Measurements from ENCODE around the gene SNTG2.
"Not testable (repeated sequence)": the region's sequence is repeated elsewhere in the genome, so short reads cannot be mapped to it uniquely, and the experiment has no call there.

SNTG2 gene

DNA sequence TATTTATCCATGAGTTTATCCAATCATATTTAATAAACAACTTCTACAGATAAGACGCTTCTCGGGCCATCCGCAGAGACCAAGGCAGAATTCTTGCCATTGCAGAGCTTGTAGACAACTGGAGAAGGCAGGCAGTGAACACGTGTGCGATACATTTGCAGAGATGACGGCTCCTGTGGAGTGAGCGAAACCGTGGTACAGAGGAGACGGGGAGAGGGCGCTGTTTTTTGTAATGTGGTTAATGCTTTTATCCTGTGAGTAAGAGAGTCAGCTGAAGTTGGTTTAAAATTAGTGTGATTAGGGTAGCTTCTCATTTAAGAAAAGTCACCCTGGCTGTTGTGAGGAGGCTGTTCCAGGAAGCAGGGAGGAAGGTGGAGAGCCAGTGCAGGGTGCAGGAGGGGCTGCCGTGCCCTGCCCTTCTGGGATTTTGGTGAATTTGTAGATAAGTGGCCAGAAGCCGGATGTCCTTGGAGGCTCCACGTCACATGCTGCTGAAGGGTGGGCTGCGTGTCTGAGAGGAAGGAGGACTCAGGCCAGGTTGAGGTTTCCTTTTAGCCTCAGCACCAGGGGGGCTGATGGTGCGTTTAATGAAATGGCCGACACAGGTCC, 151.4 kb downstream of the SNTG2 start:
- no peak for DNase-seq

DNA sequence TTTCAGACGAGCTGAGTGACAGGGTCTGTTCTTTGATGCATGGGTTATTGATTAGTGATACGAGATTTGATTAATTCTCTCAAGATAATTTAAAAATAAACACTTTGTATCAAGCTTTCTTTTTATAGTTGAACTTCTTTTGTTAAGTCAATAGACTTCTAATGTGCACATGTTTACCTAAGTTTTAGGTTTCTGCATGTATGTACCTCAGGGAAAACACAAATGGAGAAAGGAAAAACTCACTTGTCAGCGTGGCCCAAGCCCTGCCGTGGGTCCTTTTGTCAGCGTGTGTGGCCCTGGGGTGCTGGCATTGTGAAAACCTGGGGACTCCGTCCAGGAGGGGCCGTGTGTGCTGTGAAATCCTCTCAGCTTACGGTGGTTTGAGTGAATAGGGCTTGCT, 153.7 kb downstream of the SNTG2 start:
- no peak for DNase-seq

DNA sequence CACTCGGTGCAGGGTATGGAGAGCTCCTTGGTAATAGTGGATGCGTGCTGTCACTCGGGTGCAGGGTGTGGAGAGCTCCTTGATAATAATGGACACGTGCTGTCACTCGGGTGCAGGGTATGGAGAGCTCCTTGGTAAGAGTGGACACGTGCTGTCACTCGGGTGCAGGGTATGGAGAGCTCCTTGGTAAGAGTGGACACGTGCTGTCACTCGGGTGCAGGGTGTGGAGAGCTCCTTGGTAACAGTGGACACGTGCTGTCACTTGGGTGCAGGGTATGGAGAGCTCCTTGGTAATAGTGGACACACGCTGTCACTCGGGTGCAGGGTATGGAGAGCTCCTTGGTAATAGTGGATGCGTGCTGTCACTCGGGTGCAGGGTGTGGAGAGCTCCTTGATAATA, 155.7 kb downstream of the SNTG2 start:
- not testable (repeated sequence) for DNase-seq

DNA sequence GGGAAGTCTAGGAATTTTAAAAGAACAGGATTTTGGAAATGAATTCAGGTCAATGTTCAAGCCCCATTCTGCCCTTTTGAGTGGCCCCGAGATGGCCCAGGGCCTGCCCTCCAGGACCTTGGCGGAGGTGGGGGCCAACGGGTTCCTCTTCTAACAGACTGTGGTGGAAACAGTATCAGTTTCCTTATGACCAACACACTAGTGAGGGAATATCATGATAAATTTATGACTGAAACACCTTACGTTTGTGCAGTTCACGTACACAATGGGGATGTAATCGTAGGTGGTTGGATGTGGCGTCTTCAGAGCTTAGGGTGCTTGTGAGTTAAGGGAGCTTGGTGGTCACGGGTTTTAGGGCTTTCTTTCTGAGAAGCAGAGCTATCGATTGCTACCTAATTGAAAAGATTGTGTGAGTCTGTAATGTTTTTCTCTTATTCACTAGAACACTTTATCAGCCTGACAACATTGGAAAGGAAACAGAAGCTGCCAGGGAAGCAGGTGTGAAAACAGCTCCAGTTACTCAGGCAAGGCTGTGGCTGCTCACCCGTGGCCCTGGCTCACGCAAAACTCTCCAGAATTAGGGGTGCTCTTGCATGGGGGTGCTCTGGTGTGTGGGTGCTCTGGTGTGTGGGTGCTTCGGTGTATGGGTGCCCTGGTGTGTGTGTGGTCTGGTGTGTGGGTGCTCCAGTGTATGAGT, 165.3 kb downstream of the SNTG2 start:
- no peak for DNase-seq

DNA sequence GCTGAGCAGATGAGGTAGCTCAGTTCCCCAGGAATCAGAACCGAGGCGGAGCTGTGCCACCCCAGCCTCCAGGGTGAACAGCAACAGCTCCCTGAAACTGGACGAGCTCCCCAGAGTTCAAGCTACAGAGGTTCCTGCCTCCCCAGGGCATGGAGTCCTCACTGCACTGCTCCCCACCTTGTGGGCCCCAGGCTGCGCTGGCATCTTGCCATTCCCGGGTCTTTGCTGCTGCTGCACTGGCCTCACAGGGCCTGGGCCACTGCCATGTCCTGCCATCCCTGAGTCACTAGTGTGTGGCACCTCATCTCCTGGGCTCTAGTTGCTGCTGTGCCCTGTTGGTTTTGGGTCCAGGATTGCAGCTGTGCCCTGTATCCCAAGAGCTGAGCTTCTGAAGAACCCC, 166.9 kb downstream of the SNTG2 start:
- DNase-seq, result no peak

DNA sequence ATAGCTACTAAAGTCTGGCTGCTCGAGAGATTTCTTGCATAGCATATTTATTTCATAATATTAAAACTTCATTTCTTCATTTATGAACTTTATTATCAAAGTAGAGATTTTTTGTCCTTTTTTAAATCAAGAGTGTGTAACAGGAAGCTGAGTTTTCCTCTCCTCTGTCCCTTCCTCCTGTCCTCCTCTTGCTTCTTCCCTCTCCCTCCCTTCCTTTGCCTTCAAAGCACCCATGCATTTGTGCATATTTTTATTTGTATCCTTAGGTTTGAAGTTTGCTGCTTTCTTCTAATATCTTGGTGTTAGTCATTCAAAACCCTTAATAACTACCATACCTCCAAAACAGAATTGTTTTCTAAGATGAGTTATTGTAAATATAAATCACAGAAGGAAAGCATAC, 174.6 kb downstream of the SNTG2 start:
- no peak for DNase-seq

DNA sequence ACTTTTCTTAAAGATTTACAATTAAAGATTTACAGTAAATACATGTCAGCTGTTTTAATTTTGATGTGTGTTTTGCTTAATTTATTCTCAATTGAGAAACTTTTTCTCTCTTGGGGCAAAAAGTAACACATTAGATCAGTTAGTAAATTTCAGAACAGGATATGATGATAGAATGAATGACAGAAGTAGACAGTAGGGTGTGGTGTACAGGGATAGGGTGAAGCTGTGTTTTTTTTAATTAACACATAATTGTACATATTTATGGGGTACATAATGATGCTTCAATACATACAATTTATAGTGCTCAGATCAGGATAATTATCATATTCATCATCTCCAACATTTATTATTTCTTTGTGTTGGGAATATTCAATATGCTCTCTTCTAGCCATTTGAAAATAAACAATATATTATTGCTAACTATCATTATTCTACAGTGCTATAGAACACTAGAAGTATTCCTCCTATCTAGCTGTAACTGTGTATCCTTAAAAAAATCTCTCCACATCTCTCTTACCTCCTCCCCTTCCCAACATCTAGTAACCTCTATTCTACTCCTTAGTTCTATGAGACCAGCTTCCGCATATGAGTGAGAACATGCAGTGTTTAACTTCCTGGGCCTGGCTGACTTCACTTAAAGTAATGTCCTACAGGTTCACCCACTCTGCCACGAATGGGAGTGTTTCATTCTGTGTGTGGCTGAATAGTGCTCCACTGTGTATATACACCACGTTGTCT, 175.2 kb downstream of the SNTG2 start:
- DNase-seq, result no peak

DNA sequence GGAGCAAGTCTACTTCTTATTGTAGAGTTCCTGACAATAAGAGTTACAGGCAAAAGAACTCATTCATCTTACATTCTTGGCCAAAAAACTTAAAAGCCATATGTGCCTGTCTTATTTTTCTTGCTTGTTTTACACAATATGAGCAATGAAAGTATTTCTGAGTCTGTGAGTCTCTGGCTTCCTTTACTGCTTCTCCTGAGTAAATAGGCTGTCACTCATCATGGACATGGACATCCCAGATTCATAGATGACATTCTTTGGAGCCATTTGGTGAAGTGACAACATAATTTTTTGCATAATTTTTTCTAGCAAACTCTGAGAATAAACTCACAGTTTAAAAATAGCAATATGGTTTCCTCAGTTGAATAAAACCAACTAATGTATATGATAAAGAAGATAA, 179.3 kb downstream of the SNTG2 start:
- no peak for DNase-seq

DNA sequence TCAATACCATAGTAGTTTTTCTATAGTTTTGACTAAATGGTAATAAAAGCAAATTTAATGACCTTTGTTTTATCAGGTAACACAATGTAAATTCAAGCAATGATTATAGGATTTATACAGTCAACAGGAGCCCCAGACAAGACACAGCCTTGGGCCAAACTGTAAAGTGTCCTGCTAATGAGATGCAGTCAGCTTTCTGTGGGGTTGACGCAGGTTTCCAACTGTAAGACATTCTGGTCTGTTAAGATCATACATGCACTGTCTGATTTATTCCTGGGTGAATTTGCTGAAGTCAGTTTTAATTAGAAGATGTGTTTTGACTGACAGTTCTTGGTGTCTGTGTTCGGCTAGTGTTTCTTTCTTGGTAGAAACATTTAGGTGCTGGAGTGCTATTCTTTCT, 180.3 kb downstream of the SNTG2 start:
- no peak for DNase-seq

DNA sequence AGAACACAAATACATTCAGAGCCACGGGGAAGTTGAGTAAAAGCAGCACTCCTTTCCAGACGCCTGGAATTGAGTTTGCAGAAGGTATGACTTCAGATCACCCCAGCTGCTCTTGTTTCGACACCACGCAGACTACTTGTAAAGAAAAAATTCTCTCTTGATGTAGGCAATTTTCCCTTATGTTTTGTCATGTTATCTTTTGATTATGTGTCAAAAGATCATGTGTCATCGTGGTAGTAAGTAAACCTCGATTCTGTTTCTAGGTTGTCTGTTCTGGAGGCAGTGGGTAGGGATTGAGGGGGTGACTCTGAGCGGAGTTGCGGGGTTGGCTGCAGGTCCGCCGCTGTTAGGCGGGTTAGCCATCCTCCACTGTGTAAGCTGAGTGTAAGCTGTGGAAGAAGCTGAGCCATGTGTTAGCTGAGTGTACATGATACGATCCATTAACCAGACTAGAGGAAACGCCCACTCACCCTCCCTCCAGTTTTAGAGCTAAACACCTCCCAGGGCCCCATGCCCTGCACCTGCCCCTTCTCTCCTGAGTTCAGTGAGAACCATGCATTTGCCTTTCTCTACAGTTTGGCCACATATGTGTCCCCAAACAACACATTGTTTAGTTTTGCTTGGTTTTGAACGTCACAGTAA, 181.8 kb downstream of the SNTG2 start:
- DNase-seq, result no peak

DNA sequence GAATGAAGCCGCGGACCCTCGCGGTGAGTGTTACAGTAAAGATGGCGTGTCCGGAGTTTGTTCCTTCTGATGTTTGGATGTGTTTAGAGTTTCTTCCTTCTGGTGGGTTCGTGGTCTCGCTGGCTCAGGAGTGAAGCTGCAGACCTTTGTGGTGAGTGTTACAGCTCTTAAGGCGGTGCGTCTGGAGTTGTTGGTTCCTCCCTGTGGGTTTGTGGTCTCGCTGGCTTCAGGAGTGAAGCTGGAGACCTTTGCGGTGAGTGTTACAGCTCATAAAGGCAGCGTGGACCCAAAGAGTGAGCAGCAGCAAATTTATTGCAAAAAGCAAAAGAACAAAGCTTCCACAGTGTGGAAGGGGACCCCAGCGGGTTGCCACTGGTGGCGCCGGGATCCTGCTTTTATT, 183.2 kb downstream of the SNTG2 start:
- DNase-seq, result not testable (repeated sequence)

DNA sequence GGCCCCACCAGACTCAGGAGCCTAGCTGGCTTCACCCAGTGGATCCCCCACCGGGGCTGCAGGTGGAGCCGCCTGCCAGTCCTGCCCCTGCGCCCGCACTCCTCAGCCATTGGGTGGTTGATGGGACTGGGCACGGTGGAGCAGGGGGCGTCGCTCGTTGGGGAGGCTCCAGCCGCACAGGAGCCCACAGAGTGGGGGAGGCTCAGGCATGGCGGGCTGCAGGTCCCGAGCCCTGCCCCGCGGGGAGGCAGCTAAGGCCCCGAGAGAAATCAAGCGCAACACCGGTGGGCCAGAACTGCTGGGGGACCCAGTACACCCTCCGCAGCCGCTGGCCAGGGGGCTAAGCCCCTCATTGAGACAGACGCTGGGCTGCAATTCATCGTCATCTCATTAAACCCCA, 184.0 kb downstream of the SNTG2 start:
- no peak for DNase-seq

DNA sequence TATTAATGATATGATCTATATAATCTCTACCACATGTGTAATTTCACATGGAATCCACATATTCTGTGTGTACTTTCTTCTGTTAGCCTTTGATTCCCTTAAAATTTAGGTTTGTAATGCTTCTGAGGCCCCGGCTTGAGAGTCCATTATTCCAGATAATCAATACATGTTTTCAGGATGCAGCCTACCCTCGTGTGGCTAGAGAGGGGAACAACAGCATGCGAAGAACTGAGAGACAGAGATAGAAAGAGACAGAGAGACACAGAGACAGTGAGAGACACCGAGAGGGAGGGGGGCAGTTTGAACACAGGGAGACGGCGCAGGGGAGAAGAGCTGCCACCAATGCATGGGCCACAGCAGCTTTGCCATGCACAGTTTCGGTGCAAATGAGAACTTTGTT, 185.4 kb downstream of the SNTG2 start:
- no peak for DNase-seq

DNA sequence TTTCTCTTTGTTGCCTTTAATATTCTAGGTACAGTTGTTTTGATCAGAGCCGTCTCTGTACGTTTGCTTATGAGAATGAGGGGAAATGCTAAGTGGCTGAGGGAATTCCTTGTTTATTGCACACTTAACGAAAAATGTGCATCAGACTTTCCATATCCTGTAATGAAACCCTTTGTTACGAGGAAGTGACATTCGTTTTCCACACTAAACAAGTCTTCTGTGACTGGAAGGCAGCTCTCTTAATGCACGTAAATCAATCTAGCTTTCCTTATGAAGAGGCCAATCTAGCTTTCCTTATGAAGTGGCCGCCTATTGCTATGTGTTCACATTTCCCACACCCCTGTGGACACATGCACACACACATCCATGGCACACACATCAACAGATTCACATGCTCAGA, 186.2 kb downstream of the SNTG2 start:
- no peak for DNase-seq

DNA sequence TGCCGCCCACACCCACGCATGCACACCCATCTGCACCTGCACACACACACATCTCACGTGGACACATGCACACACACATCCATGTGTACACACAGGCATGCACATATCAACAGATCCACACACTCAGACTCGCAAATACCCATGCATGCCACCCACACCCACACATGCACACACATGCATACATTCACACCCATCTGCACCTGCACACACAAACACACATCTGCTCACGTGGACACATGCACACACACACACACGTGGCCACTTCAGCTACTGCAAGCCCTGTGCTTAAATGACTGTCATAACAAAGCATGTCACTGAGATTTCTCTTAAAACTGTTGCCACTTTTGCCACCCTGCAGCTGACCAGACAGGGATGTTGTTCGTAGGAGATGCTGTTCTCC, 186.6 kb downstream of the SNTG2 start:
- no peak for DNase-seq

DNA sequence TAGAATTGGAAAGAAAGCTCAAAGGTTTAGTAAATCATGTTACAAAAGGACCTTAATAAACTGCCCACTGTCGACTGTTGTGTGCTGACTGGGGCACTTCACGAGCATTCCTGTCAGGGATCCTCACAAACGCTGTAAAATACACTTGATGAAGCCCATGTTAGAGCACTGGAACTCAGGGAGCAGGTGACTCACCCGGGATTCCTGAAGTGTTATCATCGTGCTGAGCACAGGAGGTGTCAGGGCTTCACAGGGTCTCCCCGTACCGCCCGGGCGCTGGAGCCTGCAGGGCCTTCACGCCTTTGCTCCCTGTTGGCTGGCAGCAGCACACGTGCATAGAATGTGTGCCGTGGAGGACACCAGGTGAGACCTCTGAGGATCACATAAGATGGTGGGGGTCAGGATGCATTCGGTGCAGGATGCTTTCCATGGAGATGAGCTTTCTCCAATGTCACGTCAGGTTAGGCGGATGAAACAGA, 187.3 kb downstream of the SNTG2 start:
- DNase-seq, result no peak

DNA sequence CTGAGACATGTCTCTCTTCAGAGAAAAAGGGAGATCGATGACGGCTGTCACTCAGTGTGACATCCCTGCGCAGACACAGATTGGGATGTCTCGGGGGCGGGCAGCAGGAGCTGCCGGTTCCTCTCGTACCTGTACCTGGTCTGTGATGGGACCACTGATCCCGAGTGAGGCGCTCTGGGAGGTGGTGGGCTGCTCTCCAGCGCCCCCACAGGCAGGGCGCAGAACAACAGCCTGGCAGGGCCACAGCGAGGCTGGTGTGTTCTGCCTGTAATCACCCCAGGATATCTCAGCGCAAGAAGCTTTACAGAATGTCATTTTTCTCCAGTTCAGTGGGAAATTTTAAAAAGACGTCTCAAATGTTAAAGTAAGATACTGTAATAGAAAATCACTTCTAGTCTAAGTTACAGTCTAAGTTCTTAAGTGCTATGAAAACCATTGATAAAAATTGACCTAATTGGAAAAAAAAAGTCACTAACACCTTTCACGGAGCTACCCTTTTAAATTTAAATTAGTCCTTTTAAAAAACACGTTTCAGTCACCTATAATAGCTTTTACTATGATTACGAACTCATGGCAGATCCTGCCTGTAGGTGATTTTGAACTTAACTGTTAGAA, 189.8 kb downstream of the SNTG2 start:
- no peak for DNase-seq

DNA sequence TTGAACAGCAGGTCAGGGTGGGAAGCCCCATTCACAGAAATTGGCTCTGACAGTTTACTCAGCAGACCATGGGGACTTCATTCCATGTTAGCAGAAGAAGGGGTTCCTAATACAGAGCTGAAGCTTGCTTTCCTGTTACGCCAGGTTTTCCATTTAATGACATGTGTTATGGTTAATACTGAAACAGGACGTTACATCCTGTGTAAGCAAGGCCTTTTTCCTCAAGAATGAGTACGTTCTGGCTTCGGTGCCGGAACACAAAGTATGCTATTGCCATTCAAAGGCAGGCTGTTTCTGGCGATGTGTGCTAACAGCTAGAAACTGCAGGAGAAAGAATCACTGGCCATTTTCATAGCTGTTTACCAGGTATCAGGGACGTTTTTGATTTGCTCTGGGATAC, 190.4 kb downstream of the SNTG2 start:
- no peak for DNase-seq

DNA sequence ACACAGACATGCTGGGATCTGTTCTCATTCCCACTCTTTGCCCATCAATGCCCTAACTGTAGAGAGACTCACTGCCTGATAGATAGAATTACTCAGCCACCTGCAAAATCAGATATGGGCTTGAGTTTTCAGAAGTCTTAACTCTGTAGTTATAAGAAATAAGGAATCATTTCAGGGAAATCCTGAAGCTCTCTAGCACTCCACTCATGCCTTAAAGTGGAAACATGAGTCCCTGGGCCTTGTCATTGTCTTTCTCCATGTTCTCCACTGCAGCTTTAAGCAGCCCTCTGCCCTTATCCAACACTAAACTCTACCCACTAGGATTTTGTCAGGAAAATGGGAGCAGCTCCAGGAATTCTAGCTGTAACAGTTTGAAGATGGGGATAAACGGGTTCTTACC, 192.5 kb downstream of the SNTG2 start:
- no peak for DNase-seq

DNA sequence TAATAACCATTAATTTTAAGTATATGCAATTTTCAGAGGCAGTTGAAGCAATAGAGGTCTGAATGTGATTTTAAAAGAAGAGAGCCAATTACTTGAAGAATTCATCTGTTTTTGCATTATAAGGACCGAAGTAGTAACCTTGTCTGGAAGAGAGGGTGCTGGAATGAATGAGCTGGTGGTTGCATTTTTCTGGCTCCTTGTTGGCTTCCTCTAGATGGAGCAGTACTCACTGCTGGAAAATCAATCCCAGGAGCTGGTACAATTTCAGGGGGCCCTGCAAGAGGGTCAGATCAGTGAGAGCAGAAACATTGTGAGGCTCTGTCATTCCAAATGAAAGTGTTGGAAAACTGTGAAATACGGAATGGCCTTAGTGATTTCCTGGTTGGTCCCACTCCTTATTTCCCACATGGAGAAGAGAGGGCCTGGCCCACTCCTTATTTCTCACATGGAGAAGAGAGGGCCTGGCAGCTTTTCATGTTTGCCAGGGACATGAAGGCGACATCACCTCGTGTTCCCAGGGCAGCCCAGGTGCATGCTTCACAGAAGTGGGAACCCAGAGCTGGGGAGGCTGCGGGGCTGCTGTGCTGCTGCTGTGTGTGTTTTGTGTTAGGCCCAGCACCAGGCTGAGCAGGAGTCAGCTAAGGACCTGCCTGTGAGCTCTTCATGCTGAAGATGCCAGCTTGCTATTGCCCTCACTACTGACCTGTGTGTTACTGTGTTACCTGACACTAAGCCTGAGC, 197.4 kb downstream of the SNTG2 start:
- DNase-seq, result no peak

DNA sequence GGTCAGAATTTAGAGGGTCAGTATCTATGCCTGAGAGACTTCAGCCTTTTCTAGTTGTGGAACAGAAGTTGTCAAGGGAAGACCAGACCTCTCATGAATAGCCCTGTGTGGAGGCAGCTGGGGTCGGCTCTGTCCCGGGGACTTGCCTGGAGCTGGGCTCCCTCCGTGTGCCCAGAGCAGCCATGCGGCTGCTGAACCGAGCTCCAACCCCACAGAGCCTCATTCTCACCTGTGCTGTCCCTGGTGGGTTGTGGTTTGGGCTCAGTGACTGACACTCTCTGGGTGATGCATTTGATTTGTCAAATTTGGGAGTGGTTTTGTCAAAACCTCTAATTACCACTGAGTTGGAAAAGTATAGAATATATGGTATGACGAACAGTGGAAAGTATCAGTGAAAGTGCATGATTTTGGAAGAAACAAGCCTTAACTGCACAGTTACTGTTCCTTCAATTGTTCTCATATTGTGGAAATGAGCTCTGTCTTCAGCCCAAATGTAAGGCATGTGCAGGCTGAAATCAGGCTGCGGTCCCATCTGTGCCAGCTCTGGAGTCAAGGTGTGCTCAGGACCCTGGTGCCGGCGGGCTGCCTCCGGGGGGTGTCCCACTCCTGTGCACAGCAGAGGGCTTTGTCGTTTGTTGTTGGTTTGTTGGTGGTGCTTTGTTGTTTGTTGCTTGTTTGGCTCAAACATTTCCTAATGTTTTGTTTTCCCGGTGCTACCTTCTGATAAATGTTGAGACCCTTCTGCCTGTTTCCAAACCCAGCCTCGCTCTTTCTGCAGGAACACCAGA, 200.3 kb downstream of the SNTG2 start:
- no peak for DNase-seq

DNA sequence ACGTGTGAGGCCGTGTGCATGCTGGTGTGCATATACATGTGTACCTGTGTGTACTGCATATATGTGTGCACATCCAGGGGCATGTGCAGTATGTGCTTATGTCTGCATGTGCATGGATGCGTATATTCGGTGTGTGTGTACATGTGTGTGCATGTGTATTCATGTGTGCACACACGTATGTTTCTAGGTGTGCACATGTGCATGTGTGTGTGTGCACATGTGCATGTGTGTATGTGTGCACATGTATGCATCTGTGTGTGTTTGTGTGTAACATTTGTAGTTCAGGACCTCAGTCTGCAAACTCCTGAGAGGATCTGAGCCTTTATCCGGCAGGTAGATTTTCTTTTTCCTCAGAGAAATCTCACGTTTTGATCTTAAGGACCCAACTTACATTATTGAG, 201.7 kb downstream of the SNTG2 start:
- no peak for DNase-seq
